ENCODE results near the gene INHBB. TPM values are rescaled to one million over a fixed set of nuclear protein-coding genes. Genes with fewer than 3 reads are reported as not detected.

INHBB gene
- total and polyA plus RNA-seq, 12 donors = 0.89 to 9.2 (median 3.5) TPM

- no peak overlapping the region for H3K27ac ChIP-seq
- WGBS, 2 donors = 72 to 76% methylated on average over 21 of the region's 21 CpGs
- peaks cover 0 to 55% (median 35%) of the 10 kb centered on the region in 7 donors for H3K27me3 ChIP-seq
- DNase-seq (no peak), ATAC-seq (peak in 2 of 8 donors; percentile 11 to 32)
- H3K4me1 ChIP-seq = no peaks in the 10 kb centered on the region
- no peak overlapping the region for H3K4me3 ChIP-seq
- intact Hi-C loops (cut with DNase I) = no loop called here
- H3K36me3 ChIP-seq = no peaks in the 10 kb centered on the region
- no peak for TF ChIP-seq CTCF (IDR thresholded peaks at IDR 0.05)
- no peaks in the 10 kb centered on the region for H3K9me3 ChIP-seq
These were observed 49.5 kb downstream of the INHBB start for GRCh38 chr2:120395221-120396012.

GRCh38 chr2:120396013-120396860 lies 50.3 kb downstream of the INHBB start:
- Histone ChIP-seq H3K4me1 (no peaks in the 10 kb centered on the region), H3K36me3 (no peaks in the 10 kb centered on the region), H3K9me3 (no peaks in the 10 kb centered on the region), H3K27me3 (peaks cover 0 to 48% (median 34%) of the 10 kb centered on the region in 7 donors), H3K4me3 (no peak overlapping the region), H3K27ac (no peak overlapping the region)
- intact Hi-C loops (cut with DNase I) = no loop called here
- 58 to 59% methylated on average over 31 of the region's 31 CpGs for WGBS, 2 donors
- DNase-seq = no peak
- peak in 2 of 8 donors; percentile 14 to 28 for ATAC-seq
- TF ChIP-seq CTCF (IDR thresholded peaks at IDR 0.05) = no peak

GRCh38 chr2:120396861-120397811 lies 51.2 kb downstream of the INHBB start:
- intact Hi-C loops (cut with DNase I) = no loop called here
- Histone ChIP-seq H3K9me3 (no peaks in the 10 kb centered on the region), H3K27ac (no peak overlapping the region), H3K27me3 (peaks cover 0 to 48% (median 34%) of the 10 kb centered on the region in 7 donors), H3K36me3 (no peaks in the 10 kb centered on the region), H3K4me1 (no peaks in the 10 kb centered on the region), H3K4me3 (no peak overlapping the region)
- DNase-seq = no peak
- no peak for TF ChIP-seq CTCF (IDR thresholded peaks at IDR 0.05)
- ATAC-seq = peak in 1 of 8 donors; percentile 16
- 69 to 78% methylated on average over 25 of the region's 25 CpGs for WGBS, 2 donors

Measured in heart right ventricle (tissue), 16 donors.